Diencephalon (tissue), 1 donor: ENCODE measurements around the gene TTC31. TPM values are rescaled to one million over a fixed set of nuclear protein-coding genes. Genes with fewer than 3 reads are reported as not detected.

ENCODE experiments used
- total RNA-seq: library from RNA; depleted of rRNA; stranded (reverse); fragments of >200 nt; gene quantifications from one replicate; pipeline ENCODE4 v1.2.3, GENCODE V29; 2014

Gene TTC31
- total RNA-seq, 1 donor from 2014 or later = 11.8 TPM

Other genes starting within 250 kb of the TTC31 start
- 3.2 TPM for gene SLC4A5, start 139.7 kb upstream of the TTC31 start, total RNA-seq
- 159 TPM for gene DCTN1, start 102.8 kb upstream of the TTC31 start, total RNA-seq
- gene C2orf81, start 61.5 kb upstream of the TTC31 start, total RNA-seq = 0.92 TPM
- gene WDR54, start 61.4 kb upstream of the TTC31 start, total RNA-seq = 34.4 TPM
- 11.1 TPM for gene RTKN, start 41.1 kb upstream of the TTC31 start, total RNA-seq
- gene INO80B, start 28.0 kb upstream of the TTC31 start, total RNA-seq = 10.1 TPM
- gene WBP1, start 24.6 kb upstream of the TTC31 start, total RNA-seq = 26.5 TPM
- 23.1 TPM for gene MOGS, start 17.7 kb upstream of the TTC31 start, total RNA-seq
- gene MRPL53, start 10.4 kb upstream of the TTC31 start, total RNA-seq = 15.0 TPM
- gene CCDC142, start 83 bp upstream of the TTC31 start, total RNA-seq = 31.1 TPM
- gene LBX2, start 16.5 kb downstream of the TTC31 start, total RNA-seq = not detected
- gene PCGF1, start 24.6 kb downstream of the TTC31 start, total RNA-seq = 9.5 TPM
- not detected for gene TLX2, start 31.4 kb downstream of the TTC31 start, total RNA-seq
- gene DQX1, start 43.1 kb downstream of the TTC31 start, total RNA-seq = not detected
- gene AUP1, start 46.6 kb downstream of the TTC31 start, total RNA-seq = 48.2 TPM
- gene HTRA2, start 46.9 kb downstream of the TTC31 start, total RNA-seq = 46.1 TPM
- gene LOXL3, start 70.9 kb downstream of the TTC31 start, total RNA-seq = 6.7 TPM
- 5.3 TPM for gene DOK1, start 71.6 kb downstream of the TTC31 start, total RNA-seq
- 2.3 TPM for gene M1AP, start 165.2 kb downstream of the TTC31 start, total RNA-seq
- gene SEMA4F, start 171.2 kb downstream of the TTC31 start, total RNA-seq = 21.0 TPM